Measurements from ENCODE around the gene CLSTN2. TPM values are rescaled to one million over a fixed set of nuclear protein-coding genes. Genes with fewer than 3 reads are reported as not detected.

CLSTN2 gene
- total RNA-seq, 4 donors from 2014 or later, result 13.4 to 21.3 (median 19.4) TPM

DNA sequence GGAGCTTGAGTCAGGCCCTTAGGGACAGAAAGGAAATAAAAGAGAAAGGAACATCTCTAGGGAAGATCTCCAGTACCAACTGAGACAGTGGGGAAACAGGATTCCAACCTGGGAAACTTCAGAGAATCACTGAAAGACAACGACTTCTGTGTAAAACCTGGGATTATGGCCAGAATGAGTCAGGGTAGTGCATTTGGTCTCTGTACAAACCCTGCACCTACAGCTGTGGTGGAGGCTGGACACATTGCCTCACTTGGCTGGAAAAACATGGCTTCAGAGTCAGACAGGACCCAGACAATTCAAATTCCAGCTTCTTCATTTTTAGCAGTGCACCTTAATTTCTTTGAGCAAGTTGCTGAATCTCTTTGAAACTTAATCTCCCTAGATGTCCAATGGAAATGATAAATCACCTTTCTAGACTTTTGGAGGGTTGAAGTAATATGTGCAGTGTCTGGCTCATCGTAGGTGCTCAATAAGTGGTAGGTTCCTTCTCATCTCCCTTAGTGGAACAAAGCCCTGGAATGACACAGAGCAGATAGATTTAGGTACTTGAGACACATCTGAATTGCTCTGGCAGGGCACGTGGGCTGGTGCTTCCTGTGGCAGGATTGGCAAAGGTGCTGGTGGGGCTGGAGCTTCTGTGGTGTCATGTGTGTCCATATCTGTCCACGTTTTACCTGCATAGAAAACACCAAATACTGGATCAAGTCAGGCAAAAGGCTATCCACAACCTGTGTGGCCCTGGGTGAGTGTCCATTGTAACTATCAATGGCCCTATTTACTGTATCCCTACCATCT, 6.1 kb upstream of the CLSTN2 start:
- DNase-seq (ENCODE audit: low spot score in 2 of 2), result no peak

GRCh38 chr3:139930211-139930610, 4.8 kb upstream of the CLSTN2 start:
- H3K4me3 ChIP-seq, result no peak overlapping the region
- no peaks in the 10 kb centered on the region for H3K36me3 ChIP-seq
- no peaks in the 10 kb centered on the region for H3K9me3 ChIP-seq
- 60 to 73% methylated on average over 1 of the region's 1 CpG for WGBS, 2 donors
- no peak for DNase-seq (ENCODE audit: low spot score in 2 of 2)
- H3K4me1 ChIP-seq, result peaks cover 0 to 9% (median 3%) of the 10 kb centered on the region in 4 donors
- TF ChIP-seq, protein P1, sequence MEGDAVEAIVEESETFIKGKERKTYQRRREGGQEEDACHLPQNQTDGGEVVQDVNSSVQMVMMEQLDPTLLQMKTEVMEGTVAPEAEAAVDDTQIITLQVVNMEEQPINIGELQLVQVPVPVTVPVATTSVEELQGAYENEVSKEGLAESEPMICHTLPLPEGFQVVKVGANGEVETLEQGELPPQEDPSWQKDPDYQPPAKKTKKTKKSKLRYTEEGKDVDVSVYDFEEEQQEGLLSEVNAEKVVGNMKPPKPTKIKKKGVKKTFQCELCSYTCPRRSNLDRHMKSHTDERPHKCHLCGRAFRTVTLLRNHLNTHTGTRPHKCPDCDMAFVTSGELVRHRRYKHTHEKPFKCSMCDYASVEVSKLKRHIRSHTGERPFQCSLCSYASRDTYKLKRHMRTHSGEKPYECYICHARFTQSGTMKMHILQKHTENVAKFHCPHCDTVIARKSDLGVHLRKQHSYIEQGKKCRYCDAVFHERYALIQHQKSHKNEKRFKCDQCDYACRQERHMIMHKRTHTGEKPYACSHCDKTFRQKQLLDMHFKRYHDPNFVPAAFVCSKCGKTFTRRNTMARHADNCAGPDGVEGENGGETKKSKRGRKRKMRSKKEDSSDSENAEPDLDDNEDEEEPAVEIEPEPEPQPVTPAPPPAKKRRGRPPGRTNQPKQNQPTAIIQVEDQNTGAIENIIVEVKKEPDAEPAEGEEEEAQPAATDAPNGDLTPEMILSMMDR (IDR thresholded peaks at IDR 0.05), result no peak
- TF ChIP-seq POLR2A (IDR thresholded peaks at IDR 0.05), result no peak
- no peak for TF ChIP-seq EP300 (IDR thresholded peaks at IDR 0.05)
- no peak overlapping the region for H3K27ac ChIP-seq
- peaks cover 0 to 7% of the 10 kb centered on the region in 2 donors for H3K27me3 ChIP-seq

More for the DNA sequence above, 6.1 kb upstream of the CLSTN2 start:
- no peaks in the 10 kb centered on the region for H3K27me3 ChIP-seq
- no peak overlapping the region for H3K4me3 ChIP-seq
- H3K9me3 ChIP-seq, result no peaks in the 10 kb centered on the region
- WGBS, 2 donors, result 58 to 75% methylated on average over 4 of the region's 4 CpGs
- no peaks in the 10 kb centered on the region for H3K4me1 ChIP-seq
- no peaks in the 10 kb centered on the region for H3K36me3 ChIP-seq
- TF ChIP-seq EP300 (IDR thresholded peaks at IDR 0.05) (no peak), POLR2A (IDR thresholded peaks at IDR 0.05) (no peak)
- TF ChIP-seq, protein P1 (IDR thresholded peaks at IDR 0.05), result no peak
- no peak overlapping the region for H3K27ac ChIP-seq

GRCh38 chr3:139933766-139934165, 1.2 kb upstream of the CLSTN2 start:
- peaks cover 0 to 38% (median 12%) of the 10 kb centered on the region in 4 donors for H3K4me1 ChIP-seq
- 23 to 26% methylated on average over 2 of the region's 2 CpGs for WGBS, 2 donors
- DNase-seq (ENCODE audit: low spot score in 2 of 2), result no peak
- no peak overlapping the region for H3K4me3 ChIP-seq
- no peaks in the 10 kb centered on the region for H3K36me3 ChIP-seq
- peaks cover 0 to 28% of the 10 kb centered on the region in 2 donors for H3K27me3 ChIP-seq
- H3K27ac ChIP-seq, result no peak overlapping the region
- no peaks in the 10 kb centered on the region for H3K9me3 ChIP-seq
- no peak for TF ChIP-seq EP300 (IDR thresholded peaks at IDR 0.05)
- TF ChIP-seq, protein P1 (IDR thresholded peaks at IDR 0.05), result no peak
- TF ChIP-seq POLR2A (IDR thresholded peaks at IDR 0.05), result no peak

DNA sequence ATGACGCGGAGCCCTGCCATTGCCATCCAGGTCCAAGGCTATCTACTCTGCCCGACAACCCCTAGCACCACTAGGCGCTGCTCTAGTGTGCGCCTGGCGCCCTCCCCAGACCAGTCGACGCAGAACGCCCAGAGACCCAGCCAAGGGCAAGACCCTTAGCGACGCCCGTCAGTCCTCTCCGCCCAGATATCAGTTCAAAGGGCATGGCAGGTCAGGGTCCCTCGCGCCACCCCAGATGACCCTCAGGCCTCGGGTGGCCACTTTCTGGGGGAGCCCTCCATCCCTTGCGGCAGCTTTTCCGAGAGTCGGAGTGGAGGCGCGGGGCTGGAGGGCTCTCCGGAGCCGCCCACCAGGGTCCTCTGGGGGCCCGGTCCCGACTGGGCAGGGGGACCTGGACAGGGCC, 371 bp upstream of the CLSTN2 start:
- peaks cover 0 to 38% (median 12%) of the 10 kb centered on the region in 4 donors for H3K4me1 ChIP-seq
- H3K27me3 ChIP-seq, result peaks cover 0 to 28% of the 10 kb centered on the region in 2 donors
- H3K9me3 ChIP-seq, result no peaks in the 10 kb centered on the region
- H3K27ac ChIP-seq, result peak overlapping the region in 1 of 4 donors; percentile 62
- DNase-seq (ENCODE audit: low spot score in 2 of 2), result peak in 1 of 2 donors; percentile 15
- TF ChIP-seq, protein P1 (IDR thresholded peaks at IDR 0.05), result peak in 2 of 5 experiments; percentile 19 to 21
- TF ChIP-seq EP300 (IDR thresholded peaks at IDR 0.05), result no peak
- no peaks in the 10 kb centered on the region for H3K36me3 ChIP-seq
- peak overlapping the region; percentile 34 to 70 (median 50) for H3K4me3 ChIP-seq
- 7% methylated on average over 13 to 17 of the region's 25 CpGs for WGBS, 2 donors

Data from tibial nerve (tissue), 4 donors.